Measurements from ENCODE around the gene MYO5C. TPM values are rescaled to one million over a fixed set of nuclear protein-coding genes. Genes with fewer than 3 reads are reported as not detected.

Gene MYO5C
- total and polyA plus RNA-seq, 2 of the 13 experiments (the other 11 are each of a cell fraction or from before 2014, with no cell fraction given), result 15.7 to 23.7 TPM

DNA sequence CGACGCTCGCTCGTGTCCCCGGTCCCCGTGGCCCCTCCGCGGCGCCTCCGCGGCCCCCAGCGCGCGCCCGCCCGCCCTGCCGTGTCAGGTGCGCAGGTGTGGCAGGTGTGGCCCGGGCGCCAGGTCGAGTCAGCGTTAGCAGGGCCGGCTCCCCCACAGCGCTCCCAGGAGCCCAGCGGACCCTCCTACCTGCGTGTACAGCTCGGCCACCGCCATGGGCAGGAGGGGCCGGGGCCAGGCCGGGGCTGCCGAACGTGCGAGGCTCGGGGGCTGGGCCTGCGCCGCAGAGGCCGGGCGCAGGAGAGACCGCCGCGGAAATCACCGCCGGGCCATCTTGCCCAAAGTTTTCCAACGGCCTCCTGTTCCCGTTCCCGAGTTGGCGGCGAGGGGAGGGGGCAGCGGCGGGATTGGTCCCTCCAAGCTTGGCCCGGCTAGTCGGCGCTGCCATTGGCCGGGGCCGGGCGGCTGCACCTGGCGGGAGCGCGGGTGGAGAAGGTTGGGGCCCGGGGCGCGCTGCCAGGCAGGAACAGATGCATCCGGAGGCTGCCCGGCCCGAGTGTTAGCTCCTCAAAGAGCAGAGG lies at the start of gene MYO5C (continued):
- TF ChIP-seq, protein P1, sequence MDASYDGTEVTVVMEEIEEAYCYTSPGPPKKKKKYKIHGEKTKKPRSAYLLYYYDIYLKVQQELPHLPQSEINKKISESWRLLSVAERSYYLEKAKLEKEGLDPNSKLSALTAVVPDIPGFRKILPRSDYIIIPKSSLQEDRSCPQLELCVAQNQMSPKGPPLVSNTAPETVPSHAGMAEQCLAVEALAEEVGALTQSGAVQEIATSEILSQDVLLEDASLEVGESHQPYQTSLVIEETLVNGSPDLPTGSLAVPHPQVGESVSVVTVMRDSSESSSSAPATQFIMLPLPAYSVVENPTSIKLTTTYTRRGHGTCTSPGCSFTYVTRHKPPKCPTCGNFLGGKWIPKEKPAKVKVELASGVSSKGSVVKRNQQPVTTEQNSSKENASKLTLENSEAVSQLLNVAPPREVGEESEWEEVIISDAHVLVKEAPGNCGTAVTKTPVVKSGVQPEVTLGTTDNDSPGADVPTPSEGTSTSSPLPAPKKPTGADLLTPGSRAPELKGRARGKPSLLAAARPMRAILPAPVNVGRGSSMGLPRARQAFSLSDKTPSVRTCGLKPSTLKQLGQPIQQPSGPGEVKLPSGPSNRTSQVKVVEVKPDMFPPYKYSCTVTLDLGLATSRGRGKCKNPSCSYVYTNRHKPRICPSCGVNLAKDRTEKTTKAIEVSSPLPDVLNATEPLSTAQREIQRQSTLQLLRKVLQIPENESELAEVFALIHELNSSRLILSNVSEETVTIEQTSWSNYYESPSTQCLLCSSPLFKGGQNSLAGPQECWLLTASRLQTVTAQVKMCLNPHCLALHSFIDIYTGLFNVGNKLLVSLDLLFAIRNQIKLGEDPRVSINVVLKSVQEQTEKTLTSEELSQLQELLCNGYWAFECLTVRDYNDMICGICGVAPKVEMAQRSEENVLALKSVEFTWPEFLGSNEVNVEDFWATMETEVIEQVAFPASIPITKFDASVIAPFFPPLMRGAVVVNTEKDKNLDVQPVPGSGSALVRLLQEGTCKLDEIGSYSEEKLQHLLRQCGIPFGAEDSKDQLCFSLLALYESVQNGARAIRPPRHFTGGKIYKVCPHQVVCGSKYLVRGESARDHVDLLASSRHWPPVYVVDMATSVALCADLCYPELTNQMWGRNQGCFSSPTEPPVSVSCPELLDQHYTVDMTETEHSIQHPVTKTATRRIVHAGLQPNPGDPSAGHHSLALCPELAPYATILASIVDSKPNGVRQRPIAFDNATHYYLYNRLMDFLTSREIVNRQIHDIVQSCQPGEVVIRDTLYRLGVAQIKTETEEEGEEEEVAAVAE (CRISPR knock-in tag; IDR thresholded peaks at IDR 0.05; ENCODE audit: borderline replicate concordance), result no peak; the same call in 1 of the 2 replicates
- TF ChIP-seq ARNT2 (CRISPR knock-in tag; IDR thresholded peaks at IDR 0.05; ENCODE audit: low read depth) (0 out of 2 replicates have a peak, but pooled peaks have one; percentile 58), GATAD1 (CRISPR knock-in tag; IDR thresholded peaks at IDR 0.05) (no peak), KLF12 (CRISPR knock-in tag; IDR thresholded peaks at IDR 0.05; ENCODE audit: borderline replicate concordance) (no peak; the same call in 1 of the 2 replicates), ZNF670 (CRISPR knock-in tag; IDR thresholded peaks at IDR 0.05; ENCODE audit: borderline replicate concordance) (no peak; the same call in 1 of the 2 replicates), ZNF781 (CRISPR knock-in tag; IDR thresholded peaks at IDR 0.05; ENCODE audit: borderline replicate concordance, not compliant biosample characterization) (no peak), NFYC (CRISPR knock-in tag; IDR thresholded peaks at IDR 0.05) (peak; percentile 87), ZNF350 (CRISPR knock-in tag; IDR thresholded peaks at IDR 0.05; ENCODE audit: borderline replicate concordance, low read depth) (no peak), ZNF644 (CRISPR knock-in tag; IDR thresholded peaks at IDR 0.05; ENCODE audit: low read depth) (peak; percentile 83), ZSCAN21 (CRISPR knock-in tag; IDR thresholded peaks at IDR 0.05; ENCODE audit: borderline replicate concordance) (peak; percentile 63), ZSCAN22 (CRISPR knock-in tag; IDR thresholded peaks at IDR 0.05) (no peak), HNF4A (CRISPR knock-in tag; IDR thresholded peaks at IDR 0.05) (no peak), HIVEP1 (CRISPR knock-in tag; IDR thresholded peaks at IDR 0.05) (peak; percentile 54; the same call in 1 of the 2 replicates), ZBTB7B (CRISPR knock-in tag; IDR thresholded peaks at IDR 0.05) (peak; percentile 46)
- TF ChIP-seq, protein P2, sequence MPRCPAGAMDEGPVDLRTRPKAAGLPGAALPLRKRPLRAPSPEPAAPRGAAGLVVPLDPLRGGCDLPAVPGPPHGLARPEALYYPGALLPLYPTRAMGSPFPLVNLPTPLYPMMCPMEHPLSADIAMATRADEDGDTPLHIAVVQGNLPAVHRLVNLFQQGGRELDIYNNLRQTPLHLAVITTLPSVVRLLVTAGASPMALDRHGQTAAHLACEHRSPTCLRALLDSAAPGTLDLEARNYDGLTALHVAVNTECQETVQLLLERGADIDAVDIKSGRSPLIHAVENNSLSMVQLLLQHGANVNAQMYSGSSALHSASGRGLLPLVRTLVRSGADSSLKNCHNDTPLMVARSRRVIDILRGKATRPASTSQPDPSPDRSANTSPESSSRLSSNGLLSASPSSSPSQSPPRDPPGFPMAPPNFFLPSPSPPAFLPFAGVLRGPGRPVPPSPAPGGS (CRISPR knock-in tag; IDR thresholded peaks at IDR 0.05), result no peak
- TF ChIP-seq, protein P3, sequence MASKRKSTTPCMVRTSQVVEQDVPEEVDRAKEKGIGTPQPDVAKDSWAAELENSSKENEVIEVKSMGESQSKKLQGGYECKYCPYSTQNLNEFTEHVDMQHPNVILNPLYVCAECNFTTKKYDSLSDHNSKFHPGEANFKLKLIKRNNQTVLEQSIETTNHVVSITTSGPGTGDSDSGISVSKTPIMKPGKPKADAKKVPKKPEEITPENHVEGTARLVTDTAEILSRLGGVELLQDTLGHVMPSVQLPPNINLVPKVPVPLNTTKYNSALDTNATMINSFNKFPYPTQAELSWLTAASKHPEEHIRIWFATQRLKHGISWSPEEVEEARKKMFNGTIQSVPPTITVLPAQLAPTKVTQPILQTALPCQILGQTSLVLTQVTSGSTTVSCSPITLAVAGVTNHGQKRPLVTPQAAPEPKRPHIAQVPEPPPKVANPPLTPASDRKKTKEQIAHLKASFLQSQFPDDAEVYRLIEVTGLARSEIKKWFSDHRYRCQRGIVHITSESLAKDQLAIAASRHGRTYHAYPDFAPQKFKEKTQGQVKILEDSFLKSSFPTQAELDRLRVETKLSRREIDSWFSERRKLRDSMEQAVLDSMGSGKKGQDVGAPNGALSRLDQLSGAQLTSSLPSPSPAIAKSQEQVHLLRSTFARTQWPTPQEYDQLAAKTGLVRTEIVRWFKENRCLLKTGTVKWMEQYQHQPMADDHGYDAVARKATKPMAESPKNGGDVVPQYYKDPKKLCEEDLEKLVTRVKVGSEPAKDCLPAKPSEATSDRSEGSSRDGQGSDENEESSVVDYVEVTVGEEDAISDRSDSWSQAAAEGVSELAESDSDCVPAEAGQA (IDR thresholded peaks at IDR 0.05; ENCODE audit: low read depth), result no peak
- TF ChIP-seq, protein P3 (CRISPR knock-in tag; IDR thresholded peaks at IDR 0.05; ENCODE audit: borderline replicate concordance), result no peak
